ENCODE data around the gene FCSK.

DNA sequence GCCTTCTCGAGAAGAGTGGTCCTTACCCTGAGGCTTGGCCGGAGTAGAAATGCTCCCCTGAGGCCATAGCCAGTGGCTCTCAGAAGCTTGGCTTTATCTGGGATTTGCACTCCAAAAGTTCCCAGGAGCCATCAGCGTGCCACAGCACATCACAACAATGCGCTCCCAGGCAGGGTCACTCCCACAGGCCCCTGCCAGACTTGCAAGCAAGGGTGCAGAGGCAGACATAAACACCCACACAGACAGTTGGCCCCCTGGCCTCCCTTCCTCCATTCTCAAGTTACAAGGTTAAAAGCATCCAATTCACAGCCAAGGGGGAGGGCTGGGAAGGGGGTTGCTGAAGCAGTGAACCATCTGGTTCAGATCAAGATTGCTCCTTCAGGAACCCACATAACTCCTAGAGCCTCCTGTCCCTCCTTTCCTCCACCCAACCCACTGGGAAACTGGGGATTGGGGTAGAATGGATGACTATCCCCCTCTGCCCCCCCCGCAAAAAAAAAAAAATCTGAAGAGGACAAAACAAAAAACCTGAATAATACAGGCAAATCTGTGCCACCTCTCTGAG is 17.3 kb upstream of the FCSK start:
- TF ChIP-seq, protein P1, sequence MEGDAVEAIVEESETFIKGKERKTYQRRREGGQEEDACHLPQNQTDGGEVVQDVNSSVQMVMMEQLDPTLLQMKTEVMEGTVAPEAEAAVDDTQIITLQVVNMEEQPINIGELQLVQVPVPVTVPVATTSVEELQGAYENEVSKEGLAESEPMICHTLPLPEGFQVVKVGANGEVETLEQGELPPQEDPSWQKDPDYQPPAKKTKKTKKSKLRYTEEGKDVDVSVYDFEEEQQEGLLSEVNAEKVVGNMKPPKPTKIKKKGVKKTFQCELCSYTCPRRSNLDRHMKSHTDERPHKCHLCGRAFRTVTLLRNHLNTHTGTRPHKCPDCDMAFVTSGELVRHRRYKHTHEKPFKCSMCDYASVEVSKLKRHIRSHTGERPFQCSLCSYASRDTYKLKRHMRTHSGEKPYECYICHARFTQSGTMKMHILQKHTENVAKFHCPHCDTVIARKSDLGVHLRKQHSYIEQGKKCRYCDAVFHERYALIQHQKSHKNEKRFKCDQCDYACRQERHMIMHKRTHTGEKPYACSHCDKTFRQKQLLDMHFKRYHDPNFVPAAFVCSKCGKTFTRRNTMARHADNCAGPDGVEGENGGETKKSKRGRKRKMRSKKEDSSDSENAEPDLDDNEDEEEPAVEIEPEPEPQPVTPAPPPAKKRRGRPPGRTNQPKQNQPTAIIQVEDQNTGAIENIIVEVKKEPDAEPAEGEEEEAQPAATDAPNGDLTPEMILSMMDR (IDR thresholded peaks at IDR 0.05): no peak
- TF ChIP-seq POLR2A (IDR thresholded peaks at IDR 0.05): no peak

Measured in uterus (tissue), 2 donors.